NT2/D1 (cell line): ENCODE results near the gene ELMO1.

Experiments used
- DNase-seq: peaks from one replicate; pipeline ENCODE4 v3.0.0-alpha.2; 2011; ENCODE audit warnings: low read depth, low spot score
- H3K27me3 ChIP-seq: 2 replicates; pipeline ENCODE4 v1.6.0; 2011; ENCODE audit warnings: mild to moderate bottlenecking; ENCODE audit not compliant: insufficient read length, insufficient read depth
- H3K36me3 ChIP-seq: 2 replicates; pipeline ENCODE4 v1.6.1; 2011; ENCODE audit warnings: mild to moderate bottlenecking, low read length, mixed read lengths; ENCODE audit not compliant: insufficient read depth, insufficient read length
- H3K4me1 ChIP-seq: 2 replicates; pipeline ENCODE4 v1.5.1; 2011; ENCODE audit not compliant: insufficient read depth, insufficient read length
- H3K4me3 ChIP-seq: 2 replicates; pipeline ENCODE4 v1.5.1; 2011; ENCODE audit warnings: low read depth; ENCODE audit not compliant: insufficient read length
- H3K9ac ChIP-seq: 2 replicates; pipeline ENCODE4 v1.6.0; 2011; ENCODE audit warnings: low read depth; ENCODE audit not compliant: insufficient read length
- H3K9me3 ChIP-seq: 2 replicates; pipeline ENCODE4 v1.5.1; 2011; ENCODE audit warnings: mild to moderate bottlenecking, low read length; ENCODE audit not compliant: insufficient read depth
- SUZ12 ChIP-seq: IDR thresholded peaks from 2 replicates; pipeline ENCODE4 v1.6.1; 2011; ENCODE audit not compliant: insufficient read length, insufficient read depth; ENCODE audit errors: extremely low read depth
- YY1 ChIP-seq: IDR thresholded peaks from 2 replicates; pipeline ENCODE4 v1.6.1; 2011; ENCODE audit not compliant: insufficient read length, insufficient read depth
- ZNF274 ChIP-seq: IDR thresholded peaks from 2 replicates; pipeline ENCODE4 v1.6.1; 2011; ENCODE audit warnings: mild to moderate bottlenecking, low read depth, low read length

Gene ELMO1

GRCh38 chr7:37205451-37205850 lies 243.2 kb downstream of the ELMO1 start:
- H3K4me3 ChIP-seq: no peak overlapping the region
- no peaks in the 10 kb centered on the region for H3K27me3 ChIP-seq
- H3K9me3 ChIP-seq: peaks cover 10% of the 10 kb centered on the region; the same call in 1 of the 2 replicates
- DNase-seq: no peak
- H3K4me1 ChIP-seq: no peaks in the 10 kb centered on the region
- H3K36me3 ChIP-seq: no peaks in the 10 kb centered on the region
- H3K9ac ChIP-seq: no peak overlapping the region
- TF ChIP-seq YY1 (no peak), SUZ12 (no peak), ZNF274 (no peak)

GRCh38 chr7:37201876-37202198 lies 246.8 kb downstream of the ELMO1 start:
- no peaks in the 10 kb centered on the region for H3K4me1 ChIP-seq
- H3K9ac ChIP-seq: no peak overlapping the region
- no peak overlapping the region for H3K4me3 ChIP-seq
- TF ChIP-seq ZNF274 (no peak), SUZ12 (no peak)
- H3K27me3 ChIP-seq: no peaks in the 10 kb centered on the region
- H3K9me3 ChIP-seq: peaks cover 10% of the 10 kb centered on the region; the same call in 1 of the 2 replicates
- H3K36me3 ChIP-seq: no peaks in the 10 kb centered on the region
- no peak for DNase-seq

GRCh38 chr7:37201003-37201875 lies 247.4 kb downstream of the ELMO1 start:
- Histone ChIP-seq H3K36me3 (no peaks in the 10 kb centered on the region), H3K4me1 (no peaks in the 10 kb centered on the region), H3K9ac (no peak overlapping the region), H3K4me3 (no peak overlapping the region), H3K27me3 (no peaks in the 10 kb centered on the region), H3K9me3 (peaks cover 10% of the 10 kb centered on the region; the same call in 1 of the 2 replicates)
- DNase-seq: peak; percentile 85
- no peak for TF ChIP-seq SUZ12
- no peak for TF ChIP-seq ZNF274
- TF ChIP-seq YY1: no peak

GRCh38 chr7:37198906-37199485 lies 249.7 kb downstream of the ELMO1 start:
- no peak for TF ChIP-seq YY1
- no peak for TF ChIP-seq SUZ12
- TF ChIP-seq ZNF274: no peak
- H3K4me1 ChIP-seq: no peaks in the 10 kb centered on the region
- H3K9me3 ChIP-seq: no peaks in the 10 kb centered on the region
- peak; percentile 85 for DNase-seq
- no peaks in the 10 kb centered on the region for H3K27me3 ChIP-seq
- no peaks in the 10 kb centered on the region for H3K36me3 ChIP-seq
- no peak overlapping the region for H3K9ac ChIP-seq
- H3K4me3 ChIP-seq: no peak overlapping the region

- no peak for DNase-seq
- no peaks in the 10 kb centered on the region for H3K9me3 ChIP-seq
- TF ChIP-seq ZNF274: no peak
- TF ChIP-seq YY1: no peak
- TF ChIP-seq SUZ12: no peak
- no peaks in the 10 kb centered on the region for H3K36me3 ChIP-seq
- H3K4me1 ChIP-seq: no peaks in the 10 kb centered on the region
- H3K4me3 ChIP-seq: no peak overlapping the region
- H3K27me3 ChIP-seq: no peaks in the 10 kb centered on the region
- no peak overlapping the region for H3K9ac ChIP-seq
Observed at GRCh38 chr7:37198041-37198905, 250.4 kb downstream of the ELMO1 start.

- DNase-seq: no peak
- no peaks in the 10 kb centered on the region for H3K4me1 ChIP-seq
- H3K4me3 ChIP-seq: no peak overlapping the region
- H3K9me3 ChIP-seq: no peaks in the 10 kb centered on the region
- TF ChIP-seq ZNF274 (no peak), YY1 (no peak), SUZ12 (no peak)
- H3K36me3 ChIP-seq: no peaks in the 10 kb centered on the region
- H3K9ac ChIP-seq: no peak overlapping the region
- H3K27me3 ChIP-seq: no peaks in the 10 kb centered on the region
Observed at GRCh38 chr7:37197108-37197507, 251.6 kb downstream of the ELMO1 start.

- DNase-seq: no peak
- TF ChIP-seq YY1 (no peak), SUZ12 (no peak), ZNF274 (no peak)
Observed at GRCh38 chr7:37196676-37197075, 252.0 kb downstream of the ELMO1 start.

More at GRCh38 chr7:37196676-37197075, 252.0 kb downstream of the ELMO1 start:
- no peak overlapping the region for H3K9ac ChIP-seq
- H3K36me3 ChIP-seq: no peaks in the 10 kb centered on the region
- no peaks in the 10 kb centered on the region for H3K27me3 ChIP-seq
- H3K9me3 ChIP-seq: no peaks in the 10 kb centered on the region
- H3K4me3 ChIP-seq: no peak overlapping the region
- no peaks in the 10 kb centered on the region for H3K4me1 ChIP-seq
